Left renal pelvis (tissue), 4 donors: ENCODE data around the gene RGP1. TPM values are rescaled to one million over a fixed set of nuclear protein-coding genes. Genes with fewer than 3 reads are reported as not detected.
A peak's percentile ranks its signal among the peaks of the same experiment; 100 is the strongest.

Experiments used
- DNase-seq, 4 donors: peaks; one replicate each; pipeline ENCODE4 v3.0.0-alpha.2; 2013; ENCODE audit warnings: low read depth in 4 of 4, low spot score in 3 of 4
- polyA plus RNA-seq, 4 donors: library from polyadenylated mRNA; unstranded; fragments of 120-200 nt; gene quantifications; one replicate each; pipeline ENCODE4 v1.2.1, GENCODE V29; 2013; ENCODE audit not compliant: insufficient read length in 4 of 4

The RGP1 gene
- polyA plus RNA-seq, 4 donors: 25.7 to 28.2 (median 27.4) TPM

GRCh38 chr9:35766997-35767396, 17.9 kb downstream of the RGP1 start:
- DNase-seq: no peak

- no peak for DNase-seq
These were observed 18.4 kb downstream of the RGP1 start for GRCh38 chr9:35767458-35767857.

- no peak for DNase-seq
These were observed 20.7 kb downstream of the RGP1 start for GRCh38 chr9:35769763-35770162.

GRCh38 chr9:35771075-35771433, 22.0 kb downstream of the RGP1 start:
- DNase-seq: no peak

- DNase-seq: no peak
These were observed 22.4 kb downstream of the RGP1 start for GRCh38 chr9:35771534-35771933.

- no peak for DNase-seq
These were observed 22.9 kb downstream of the RGP1 start for GRCh38 chr9:35771943-35772342.

GRCh38 chr9:35774907-35775635, 26.0 kb downstream of the RGP1 start:
- no peak for DNase-seq

GRCh38 chr9:35776018-35776417, 26.9 kb downstream of the RGP1 start:
- peak in 1 of 4 donors; percentile 36 for DNase-seq

- no peak for DNase-seq
These were observed 29.4 kb downstream of the RGP1 start for GRCh38 chr9:35778496-35778895.

- DNase-seq: no peak
These were observed 32.0 kb downstream of the RGP1 start for GRCh38 chr9:35781066-35781465.

GRCh38 chr9:35783418-35783817, 34.3 kb downstream of the RGP1 start:
- DNase-seq: no peak

GRCh38 chr9:35789541-35789940, 40.5 kb downstream of the RGP1 start:
- DNase-seq: no peak

GRCh38 chr9:35790025-35790384, 40.9 kb downstream of the RGP1 start:
- no peak for DNase-seq

- peak in 2 of 4 donors; percentile 69 to 78 for DNase-seq
These were observed 41.6 kb downstream of the RGP1 start for GRCh38 chr9:35790385-35791296.

GRCh38 chr9:35791297-35791921, 42.3 kb downstream of the RGP1 start, which contains the start of gene NPR2:
Gene NPR2, plus strand, starts transcription at chr9:35791591. Its CDS starts 818 bp downstream, at chr9:35792409.
- no peak for DNase-seq

- no peak for DNase-seq
These were observed 43.1 kb downstream of the RGP1 start for GRCh38 chr9:35792024-35792813.

GRCh38 chr9:35792826-35793225, 43.7 kb downstream of the RGP1 start:
- no peak for DNase-seq

- DNase-seq: no peak
These were observed 44.4 kb downstream of the RGP1 start for GRCh38 chr9:35793461-35793860.

- no peak for DNase-seq
These were observed 46.6 kb downstream of the RGP1 start for GRCh38 chr9:35795695-35796094.

- DNase-seq: no peak
These were observed 48.4 kb downstream of the RGP1 start for GRCh38 chr9:35797311-35798109.
